CMK (cell line): ENCODE data around the gene SETBP1.

Experiments used
- DNase-seq: peaks from one replicate; pipeline ENCODE4 v3.0.0-alpha.2; 2010; ENCODE audit warnings: low read depth

SETBP1 gene

DNA sequence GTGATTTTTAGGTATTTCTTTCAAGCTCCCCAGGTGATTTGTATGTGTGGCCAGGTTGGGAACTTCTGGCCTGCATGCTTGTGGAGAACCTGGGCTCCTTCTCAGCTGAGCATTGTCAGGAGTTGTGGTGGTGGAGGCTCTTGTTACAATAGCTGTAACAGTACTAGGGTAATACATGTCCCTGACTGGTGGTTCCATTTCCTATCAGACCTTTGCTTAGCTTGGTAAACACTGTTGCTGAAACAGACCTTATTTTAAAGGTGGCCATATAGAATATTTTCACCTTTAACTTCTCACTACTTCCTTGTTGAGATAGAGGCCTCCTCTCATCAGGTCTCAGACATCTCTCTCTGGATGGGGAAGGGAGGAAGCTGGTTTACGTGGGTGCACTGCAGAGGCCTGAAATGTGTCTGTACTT, 79.2 kb downstream of the SETBP1 start:
- DNase-seq: no peak

DNA sequence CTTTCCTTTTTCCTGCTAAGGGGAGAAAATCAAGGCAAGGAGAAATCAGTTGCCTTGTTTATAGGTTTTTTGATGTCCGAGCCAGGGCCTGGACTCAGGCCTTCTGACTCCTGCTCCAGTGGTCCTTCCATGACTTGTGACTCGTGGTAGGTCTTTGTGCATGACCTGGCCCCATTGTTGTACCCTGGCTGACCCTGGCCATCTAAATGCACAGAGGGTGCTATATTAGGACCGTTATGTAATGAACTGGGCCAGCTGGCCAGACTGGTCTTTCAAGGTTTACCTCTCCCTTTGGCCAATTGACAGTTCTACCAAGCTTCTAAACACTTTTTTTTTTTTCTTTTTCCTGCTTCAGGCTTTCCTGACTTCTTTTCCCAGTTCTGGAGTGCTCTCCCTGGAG, 81.1 kb downstream of the SETBP1 start:
- no peak for DNase-seq

DNA sequence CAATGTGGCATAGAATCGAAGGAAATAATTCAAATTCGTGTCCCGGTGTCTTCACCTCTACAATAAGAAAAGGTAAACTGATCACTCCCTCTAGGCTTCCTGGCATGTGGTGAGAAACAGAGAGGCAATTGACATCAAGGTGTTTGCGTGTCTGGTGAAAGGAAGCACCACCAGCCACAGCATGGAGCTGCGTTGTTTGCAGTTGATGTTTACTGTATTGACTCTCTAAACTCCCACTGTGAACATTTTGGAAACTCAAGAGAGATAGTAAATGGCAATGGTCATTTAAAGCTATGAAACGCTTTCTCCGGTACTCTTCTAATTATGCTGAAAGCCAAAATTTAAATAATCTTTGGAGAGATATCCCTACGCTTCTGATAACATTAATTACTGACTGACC, 82.6 kb downstream of the SETBP1 start:
- no peak for DNase-seq

DNA sequence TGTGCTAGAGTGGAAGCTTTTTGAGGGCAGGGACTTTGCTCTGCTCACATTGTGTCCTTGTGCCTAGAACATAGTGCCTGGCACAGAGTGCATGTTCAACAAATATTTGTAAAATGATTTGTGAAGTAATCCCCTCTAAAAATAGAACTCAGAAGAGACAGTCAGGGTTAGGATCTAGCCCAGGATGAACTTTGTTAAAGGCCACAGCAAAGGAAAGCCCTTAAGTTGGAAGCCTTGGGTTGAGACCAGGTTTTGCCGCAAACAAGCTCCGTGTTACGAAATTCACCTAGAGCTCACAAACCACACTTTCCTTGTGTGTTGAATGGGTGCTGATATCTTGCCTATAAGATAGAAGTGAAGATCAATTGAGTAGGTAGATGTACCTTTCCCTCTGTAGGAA, 84.2 kb downstream of the SETBP1 start:
- no peak for DNase-seq

DNA sequence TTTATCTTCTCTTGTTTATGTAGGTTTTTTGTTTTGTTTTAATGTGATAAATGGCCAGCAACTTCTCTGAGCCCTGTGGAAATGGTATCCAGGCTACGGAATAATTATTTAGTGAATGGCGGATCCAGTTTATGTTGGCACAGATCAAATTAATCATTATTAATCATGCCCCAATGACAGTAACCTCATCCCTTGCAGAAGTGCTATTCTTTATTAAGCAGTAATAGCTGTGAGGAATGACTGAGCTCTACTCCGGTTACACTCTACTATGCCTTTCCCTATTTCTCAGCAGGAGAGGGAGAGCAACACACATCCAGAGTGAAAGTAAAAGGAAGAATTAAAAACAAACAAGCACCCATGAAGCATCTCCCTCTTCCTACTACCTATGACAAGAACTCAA, 84.8 kb downstream of the SETBP1 start:
- no peak for DNase-seq

DNA sequence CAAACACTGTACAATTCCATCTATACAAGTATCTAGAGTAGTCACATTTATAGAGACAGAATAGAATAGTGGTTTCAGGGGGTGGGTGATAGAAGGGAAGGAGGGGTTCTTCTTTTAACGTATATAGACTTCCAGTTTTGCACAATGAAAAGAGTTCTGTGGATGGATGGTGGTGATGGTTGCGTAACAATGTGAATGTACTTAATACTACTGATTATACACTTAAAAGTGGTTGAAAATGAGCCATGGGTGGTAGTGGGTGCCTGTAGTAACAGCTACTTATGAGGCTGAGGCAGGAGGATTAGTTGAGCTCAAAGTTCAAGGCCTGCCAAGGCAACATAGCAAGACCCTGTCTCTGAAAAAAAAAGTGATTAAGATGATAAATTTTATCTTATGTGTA, 85.8 kb downstream of the SETBP1 start:
- no peak for DNase-seq

DNA sequence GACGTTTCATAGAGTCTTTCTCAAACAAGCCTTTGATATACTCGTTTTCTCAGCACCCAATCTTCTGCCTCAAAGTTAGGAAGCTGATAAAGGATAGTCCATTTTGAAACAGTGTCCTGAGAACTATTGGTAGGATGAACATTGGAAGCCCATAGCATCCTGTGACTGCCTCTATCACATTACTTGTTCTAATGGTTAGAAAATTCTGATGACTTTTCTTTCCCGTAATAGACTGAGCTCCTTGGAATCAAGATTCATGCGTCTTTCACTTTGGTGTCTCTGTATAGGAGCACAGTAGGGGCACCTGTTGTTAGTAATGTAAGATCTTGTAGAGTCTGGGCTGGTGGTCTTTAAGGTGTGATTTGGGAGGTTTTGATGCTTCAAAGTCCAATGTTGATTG, 87.1 kb downstream of the SETBP1 start:
- no peak for DNase-seq

DNA sequence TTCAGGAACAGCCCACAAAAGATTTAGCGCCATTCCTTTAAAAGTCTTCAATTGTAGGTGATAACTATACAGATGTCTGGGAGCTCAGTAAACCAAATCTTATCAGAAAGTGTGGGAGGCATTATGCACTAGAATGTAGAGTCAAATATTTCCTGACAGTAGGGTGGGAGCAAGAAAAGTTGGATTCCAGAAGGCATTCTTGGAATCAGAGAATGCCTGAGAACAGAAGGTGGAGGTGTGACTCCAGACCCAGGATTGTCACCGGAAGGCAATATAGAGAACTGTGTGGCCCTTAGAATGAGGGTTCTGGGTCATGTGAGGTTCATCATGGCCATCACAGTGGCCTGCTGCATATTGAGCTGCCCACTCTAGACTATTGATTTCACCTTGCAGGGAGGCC, 90.0 kb downstream of the SETBP1 start:
- DNase-seq: no peak

DNA sequence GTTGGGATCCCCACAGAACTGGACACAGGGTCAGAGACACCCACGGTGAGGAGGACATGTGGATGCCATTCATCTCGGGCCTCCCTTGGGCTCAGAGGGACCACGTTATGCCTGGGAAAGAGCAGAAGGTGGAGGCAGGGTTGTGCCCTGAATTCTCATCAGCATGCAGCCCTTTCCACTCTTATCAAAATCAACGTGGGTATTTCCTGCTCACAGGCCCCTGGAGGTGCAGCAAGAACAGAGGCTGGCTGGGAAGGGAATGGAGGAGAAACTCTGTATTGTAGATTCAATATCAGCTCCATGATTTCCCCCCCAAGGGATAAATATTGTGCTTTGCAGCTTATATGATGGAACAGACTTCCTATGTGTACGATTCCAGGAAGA, 90.9 kb downstream of the SETBP1 start:
- DNase-seq: no peak

DNA sequence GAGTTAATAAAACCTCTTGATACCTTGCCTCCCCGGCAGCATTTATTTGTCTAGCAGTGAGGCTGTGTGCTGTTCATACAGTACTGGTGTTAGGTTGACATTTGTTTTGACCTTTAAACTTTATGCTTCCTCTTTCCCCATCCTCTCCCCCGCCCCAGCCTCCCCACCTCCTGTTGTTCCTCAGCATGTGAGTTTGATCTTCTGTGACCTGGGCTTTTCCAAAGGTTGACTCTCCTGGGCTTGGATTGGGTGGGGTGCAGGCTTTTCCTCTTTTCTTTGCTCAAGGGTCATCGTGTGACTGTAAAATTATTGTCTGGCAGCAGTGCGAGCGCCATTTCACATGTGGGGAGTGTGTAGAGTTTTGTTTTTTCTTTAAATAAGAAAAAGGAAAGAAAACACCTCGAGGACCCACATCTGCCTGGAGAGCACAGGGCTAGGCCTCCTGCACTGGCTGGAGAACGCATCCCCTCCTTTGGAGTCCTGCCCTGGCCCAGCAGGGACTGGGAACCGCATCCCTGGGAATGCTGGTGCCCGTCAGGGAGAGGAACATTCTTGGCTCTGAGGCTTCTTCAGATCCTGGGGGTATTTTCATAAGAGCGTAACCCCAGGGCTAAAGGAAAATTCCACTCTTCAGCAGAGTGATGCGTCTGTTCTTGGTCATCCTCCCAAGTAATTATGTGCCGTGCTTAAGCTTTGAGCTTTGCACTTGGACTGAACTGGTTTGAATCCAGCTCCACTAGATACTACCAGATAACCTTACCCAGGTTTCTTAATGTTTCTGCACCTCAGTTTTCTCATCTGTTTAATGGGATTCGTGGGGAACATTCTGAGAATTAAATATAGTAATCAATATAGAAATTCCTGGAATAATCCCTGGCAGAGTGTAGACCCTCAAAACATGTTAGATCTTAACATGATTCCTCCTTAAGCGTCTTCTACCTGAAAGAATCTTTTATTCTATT, 91.5 kb downstream of the SETBP1 start:
- no peak for DNase-seq

DNA sequence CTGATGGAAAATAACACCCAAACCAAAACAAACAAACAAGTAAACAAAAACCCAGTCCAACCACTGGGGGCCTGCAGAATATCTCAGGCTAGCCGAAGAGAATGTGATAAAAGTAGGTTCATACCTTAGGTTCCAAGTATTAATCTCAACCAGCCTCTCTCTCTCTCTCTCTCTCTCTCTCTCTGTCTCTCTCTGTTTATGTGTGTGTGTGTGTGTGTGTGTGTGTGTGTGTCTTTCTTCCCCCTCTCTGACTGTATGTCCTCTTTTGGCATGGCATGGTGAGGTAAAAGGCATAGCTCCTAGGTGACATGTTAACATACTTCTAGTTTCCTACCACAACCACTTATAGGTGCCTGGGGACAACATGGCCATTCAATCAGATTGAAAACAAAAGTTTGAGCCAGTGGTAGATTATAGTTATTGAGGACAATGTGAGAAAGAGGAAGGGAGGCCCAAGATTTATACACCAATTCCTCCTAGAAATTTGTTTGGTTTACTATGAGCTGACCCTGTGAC, 93.0 kb downstream of the SETBP1 start:
- DNase-seq: no peak

DNA sequence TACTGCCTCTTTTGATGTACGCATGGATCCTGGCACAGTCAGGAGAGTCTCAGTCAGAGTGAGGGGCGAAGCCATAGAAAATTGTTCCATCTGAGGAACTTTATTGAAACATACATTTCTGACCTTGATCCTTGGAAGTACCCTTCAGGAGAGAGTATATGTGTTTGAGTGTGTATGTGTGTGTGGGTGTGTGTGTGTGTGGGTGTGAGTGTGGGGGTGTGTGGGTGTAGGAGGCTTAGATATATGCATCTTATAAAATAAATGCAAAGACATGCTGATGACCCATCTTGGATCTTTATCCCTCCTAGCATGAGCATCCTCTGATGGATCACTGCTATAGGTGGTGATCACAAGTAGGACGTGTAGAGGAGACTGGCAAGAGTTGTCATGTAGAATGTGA, 93.5 kb downstream of the SETBP1 start:
- DNase-seq: no peak

DNA sequence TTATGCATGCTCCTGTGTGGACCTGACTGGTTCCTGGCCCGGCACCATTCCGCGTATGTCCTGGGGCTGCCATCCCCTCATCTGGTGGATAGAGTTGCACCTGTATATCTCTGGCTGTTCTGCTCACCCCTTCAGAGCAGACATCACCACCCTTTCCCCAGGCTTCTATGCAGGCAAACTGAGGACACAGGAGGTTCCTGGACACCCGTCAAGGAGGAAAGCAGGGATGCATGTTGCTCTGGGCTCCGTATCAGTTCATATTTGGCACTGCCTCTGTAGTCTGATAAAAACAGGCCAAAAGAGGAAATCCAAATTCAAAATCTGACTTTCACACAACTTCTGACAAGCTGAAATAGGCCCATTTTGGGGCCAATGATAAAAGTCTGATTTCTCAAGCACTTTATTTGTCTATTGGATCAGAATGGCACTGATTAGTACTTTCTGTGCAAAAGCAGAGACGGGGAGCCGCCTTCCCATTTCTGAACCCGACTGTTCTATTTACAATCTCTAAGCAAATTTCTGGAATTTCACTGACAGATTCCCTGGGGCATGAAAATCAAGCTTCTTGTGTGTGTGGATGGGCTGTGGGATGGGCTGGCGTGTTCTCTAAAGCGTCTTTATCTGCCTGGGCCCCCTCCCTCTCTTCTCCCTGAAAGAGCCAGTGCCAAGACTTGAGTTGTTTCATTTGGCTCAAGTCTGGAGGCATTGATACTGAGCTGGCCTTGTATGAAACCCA, 96.9 kb downstream of the SETBP1 start:
- DNase-seq: no peak

DNA sequence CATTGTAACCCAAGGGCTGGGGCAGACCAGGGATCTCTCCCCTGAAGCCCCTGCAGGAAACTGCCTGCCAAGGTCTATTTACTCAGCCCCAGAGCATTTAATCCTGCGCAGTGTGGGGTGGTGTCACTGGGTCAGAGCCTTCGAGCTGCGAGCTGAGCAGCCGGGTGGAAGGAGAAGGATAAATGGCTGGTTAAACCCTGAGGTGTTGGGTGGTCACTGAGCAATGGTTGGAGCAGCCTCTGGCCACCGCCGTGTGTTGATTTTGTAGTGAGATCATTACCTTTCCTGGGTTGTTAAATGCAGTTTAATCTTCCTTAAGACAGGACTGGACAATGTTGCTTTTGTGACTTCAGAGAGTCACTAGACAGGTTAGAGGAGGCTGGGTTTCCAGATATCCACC, 98.1 kb downstream of the SETBP1 start:
- DNase-seq: no peak

DNA sequence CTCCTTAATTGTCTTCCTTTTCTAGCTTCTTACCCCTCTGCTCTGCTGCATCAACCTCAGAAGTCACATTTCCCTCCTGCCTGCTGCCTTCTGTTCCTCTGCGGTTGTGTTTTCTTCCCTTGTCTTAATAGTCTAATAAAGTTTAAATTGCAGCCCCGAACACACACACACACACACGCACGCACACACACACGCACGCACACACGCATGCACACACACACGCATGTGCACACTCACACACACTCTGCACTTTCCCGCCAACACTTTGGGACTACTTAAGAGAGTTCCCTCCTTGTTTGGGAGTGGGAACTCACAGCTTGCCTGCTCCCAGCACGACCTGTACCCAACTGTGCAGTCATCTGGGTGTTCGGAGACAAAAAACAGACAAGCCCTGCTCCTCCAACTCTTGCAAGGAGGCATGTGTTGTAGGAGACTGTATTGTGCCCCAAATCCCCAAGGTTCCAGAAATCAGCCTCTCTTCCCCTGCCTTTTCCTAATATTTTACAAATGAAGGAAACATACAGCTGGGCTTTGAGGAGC, 99.1 kb downstream of the SETBP1 start:
- no peak for DNase-seq

DNA sequence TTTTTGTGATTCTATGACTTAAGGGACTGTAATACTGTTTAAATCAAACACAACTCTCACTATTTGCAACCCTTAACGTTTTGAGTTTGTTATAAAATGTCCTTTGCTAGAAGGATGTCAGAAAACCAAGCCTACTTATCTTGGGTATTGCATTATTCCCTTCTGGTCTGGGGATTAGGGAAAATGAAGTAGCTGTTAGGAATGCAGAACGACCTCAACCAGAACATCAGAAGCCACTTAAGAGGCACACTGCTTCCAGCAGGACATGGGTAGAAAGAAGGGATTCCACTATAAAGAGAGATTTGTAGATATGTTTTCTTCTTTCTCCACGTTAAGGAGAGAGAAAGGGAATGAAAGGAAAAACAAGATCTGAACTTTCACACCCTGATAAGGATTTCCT, 101.2 kb downstream of the SETBP1 start:
- no peak for DNase-seq

DNA sequence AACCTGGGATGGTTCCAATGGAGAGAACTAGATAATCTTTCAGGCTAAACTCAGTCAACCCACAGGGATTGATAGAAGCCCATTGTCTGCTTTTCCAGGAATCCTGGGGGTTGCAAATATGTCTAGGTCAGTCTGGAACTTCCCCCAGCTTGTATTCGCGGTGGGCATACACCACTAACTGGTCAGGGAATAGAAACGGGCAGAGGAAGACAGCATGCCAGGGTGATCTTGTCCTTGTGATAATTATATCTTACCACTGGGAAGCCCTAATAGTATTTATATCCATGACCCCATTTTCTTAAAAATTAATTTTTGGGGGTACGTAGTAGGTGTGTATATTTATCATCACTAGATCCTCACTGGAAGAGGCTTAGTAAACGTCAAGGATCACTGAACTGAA, 101.9 kb downstream of the SETBP1 start:
- DNase-seq: no peak

DNA sequence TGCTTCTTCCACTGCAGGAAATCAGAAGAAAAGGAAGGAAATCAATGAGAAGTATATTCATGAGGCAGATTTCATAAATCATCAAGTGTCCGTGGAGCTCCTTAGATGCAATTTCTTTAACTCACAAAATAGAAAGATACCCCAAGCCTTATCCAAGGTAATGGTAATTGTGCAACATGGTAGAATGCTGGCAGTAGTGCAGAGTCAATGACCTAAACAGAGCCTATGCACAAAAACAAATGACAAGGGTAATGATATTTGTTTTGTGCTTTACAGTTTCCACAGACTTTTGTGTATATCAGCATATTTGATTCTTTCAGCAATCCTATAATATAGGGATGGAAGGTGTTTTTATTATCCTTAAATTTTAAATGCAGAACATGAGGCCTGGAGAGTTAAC, 102.7 kb downstream of the SETBP1 start:
- no peak for DNase-seq

DNA sequence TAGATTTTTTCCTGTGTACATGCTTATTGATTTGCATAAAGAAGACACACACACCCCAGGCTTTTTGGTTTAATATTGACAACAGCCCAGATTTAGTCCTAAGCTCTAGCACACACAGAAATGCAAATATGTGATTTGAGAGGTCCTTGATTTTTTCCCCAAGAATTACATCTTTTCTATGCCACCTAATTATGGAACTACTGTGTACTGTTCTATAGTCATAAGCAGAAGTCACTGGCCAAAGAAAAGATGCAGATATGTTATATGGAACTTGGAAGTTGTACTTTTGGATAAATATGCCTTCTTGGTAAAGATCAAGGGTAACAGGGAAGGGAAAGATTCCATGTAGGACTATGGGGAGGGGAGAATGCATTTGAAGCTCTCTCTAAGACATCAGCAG, 105.6 kb downstream of the SETBP1 start:
- DNase-seq: no peak

DNA sequence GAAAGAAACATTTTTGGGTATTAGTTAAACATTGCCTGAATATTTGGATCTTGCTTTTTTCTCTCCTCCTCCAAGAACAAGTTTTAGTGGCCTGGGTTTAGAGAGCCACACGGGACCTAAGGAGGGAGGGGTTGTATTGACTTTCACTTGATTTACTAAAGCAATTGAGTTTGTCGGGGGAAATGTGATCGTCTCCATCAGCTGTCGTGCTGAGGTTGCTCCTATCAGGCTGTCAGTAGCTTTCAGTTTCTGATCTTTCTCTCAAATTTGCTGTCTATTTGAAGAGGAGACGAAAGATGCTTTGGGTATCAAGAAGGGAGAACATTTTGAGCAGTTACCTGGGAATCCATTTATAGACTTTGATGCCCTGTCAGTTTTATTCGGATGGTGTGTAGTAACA, 106.0 kb downstream of the SETBP1 start:
- no peak for DNase-seq

DNA sequence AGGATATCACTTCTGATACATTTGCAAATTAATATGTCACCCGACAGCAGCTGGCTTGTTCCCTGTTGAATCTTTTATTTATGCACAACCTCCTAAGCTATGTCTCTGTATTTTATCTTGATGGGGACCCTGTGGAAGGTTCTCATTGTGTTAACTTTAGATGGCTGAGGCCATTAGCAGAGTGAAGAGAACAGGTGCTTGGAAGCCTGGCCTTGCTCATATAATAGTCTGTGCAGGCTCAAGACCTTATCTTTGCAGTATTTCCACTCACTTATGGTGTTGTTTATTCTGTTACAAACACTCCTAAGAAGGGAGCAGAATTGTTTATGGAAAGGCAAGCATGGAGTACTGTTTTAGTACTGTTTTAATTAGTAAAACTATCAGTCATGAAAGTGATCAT, 107.6 kb downstream of the SETBP1 start:
- no peak for DNase-seq

DNA sequence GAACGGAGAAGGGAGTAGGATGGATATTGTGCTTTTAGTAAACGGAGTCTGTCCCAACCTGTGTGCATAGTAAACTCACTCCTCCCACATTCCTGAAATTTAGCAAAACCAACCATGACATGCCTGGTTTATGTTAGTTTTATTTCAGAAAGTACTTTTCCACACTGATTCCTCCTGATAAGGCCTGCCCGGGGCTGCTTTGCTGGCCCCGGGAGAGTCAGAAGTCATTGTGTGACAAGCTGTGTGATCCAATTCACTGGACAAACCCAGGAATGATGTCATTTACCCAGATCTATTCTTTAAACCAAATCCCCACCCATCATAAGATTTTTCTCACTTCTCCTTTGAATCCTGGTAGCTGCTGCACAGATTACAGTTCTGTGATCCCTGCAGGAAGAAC, 109.0 kb downstream of the SETBP1 start:
- DNase-seq: no peak

DNA sequence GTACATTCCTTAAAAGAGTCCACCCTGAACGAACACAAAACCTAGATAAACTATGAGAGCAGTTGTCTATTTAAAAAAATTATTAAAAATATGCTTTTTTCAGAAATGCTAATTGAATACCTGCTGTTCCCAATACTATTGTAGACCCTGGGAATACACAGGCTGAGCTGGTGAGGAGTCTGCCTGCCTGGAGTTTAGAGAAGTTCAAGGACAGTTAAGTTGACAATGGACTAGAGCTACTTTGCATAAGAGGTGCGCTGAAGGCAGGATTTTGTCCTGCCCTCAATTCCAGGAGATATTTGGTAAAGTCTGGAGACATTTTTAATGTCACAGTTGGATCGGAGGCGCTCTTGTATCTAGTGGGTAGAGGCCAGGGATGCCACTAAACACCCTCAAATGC, 110.2 kb downstream of the SETBP1 start:
- DNase-seq: no peak
